Measurements from ENCODE around the gene CTNNA2.

GRCh38 chr2:79713131-79713785 is 200.4 kb downstream of the CTNNA2 start:
- TF ChIP-seq, protein P1, sequence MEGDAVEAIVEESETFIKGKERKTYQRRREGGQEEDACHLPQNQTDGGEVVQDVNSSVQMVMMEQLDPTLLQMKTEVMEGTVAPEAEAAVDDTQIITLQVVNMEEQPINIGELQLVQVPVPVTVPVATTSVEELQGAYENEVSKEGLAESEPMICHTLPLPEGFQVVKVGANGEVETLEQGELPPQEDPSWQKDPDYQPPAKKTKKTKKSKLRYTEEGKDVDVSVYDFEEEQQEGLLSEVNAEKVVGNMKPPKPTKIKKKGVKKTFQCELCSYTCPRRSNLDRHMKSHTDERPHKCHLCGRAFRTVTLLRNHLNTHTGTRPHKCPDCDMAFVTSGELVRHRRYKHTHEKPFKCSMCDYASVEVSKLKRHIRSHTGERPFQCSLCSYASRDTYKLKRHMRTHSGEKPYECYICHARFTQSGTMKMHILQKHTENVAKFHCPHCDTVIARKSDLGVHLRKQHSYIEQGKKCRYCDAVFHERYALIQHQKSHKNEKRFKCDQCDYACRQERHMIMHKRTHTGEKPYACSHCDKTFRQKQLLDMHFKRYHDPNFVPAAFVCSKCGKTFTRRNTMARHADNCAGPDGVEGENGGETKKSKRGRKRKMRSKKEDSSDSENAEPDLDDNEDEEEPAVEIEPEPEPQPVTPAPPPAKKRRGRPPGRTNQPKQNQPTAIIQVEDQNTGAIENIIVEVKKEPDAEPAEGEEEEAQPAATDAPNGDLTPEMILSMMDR (IDR thresholded peaks at IDR 0.05; ENCODE audit: borderline replicate concordance, extremely low read depth, low read length, poor library complexity, severe bottlenecking) = no peak
- no peak for TF ChIP-seq EZH2 (IDR thresholded peaks at IDR 0.05; ENCODE audit: borderline replicate concordance, low read depth, low read length, severe bottlenecking)
